OCI-LY3 (cell line): ENCODE measurements around the gene KRTAP5-10.
"Not testable (repeated sequence)": the region's sequence is repeated elsewhere in the genome, so short reads cannot be mapped to it uniquely, and the experiment has no call there.

Experiments
- EZH2phosphoT487 ChIP-seq: fragments of 200-600 bp; shearing (Covaris generic); IDR thresholded peaks from 2 replicates; pipeline ENCODE4 v1.6.1; 2018; ENCODE audit warnings: antibody characterized with exemption, mixed run types, low read depth
- TF ChIP-seq, protein P1 (sequence below): fragments of 200-600, 300-600 bp; sonication (generic); IDR thresholded peaks from 2 replicates; pipeline ENCODE4 v1.5.1; 2014; ENCODE audit warnings: antibody characterized with exemption, low read length, low read depth

DNA sequence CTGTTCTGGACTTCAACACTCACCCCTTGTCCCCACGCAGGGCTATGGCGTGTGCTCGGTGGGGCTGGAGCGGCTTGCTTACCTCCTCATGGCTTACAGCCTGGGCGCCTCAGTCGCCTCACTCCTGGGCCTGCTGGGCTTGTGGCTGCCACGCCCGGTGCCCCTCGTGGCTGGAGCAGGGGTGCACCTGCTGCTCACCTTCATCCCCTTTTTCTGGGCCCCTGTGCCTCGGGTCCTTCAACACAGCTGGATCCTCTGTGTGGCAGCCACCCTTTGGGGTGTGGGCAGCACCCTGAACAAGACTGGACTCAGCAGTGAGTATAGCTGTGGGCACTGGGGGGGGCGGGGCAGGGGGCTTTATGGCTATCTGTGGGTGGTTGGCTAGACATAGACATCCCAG, 37.9 kb downstream of the KRTAP5-10 start:
- TF ChIP-seq, protein P1, sequence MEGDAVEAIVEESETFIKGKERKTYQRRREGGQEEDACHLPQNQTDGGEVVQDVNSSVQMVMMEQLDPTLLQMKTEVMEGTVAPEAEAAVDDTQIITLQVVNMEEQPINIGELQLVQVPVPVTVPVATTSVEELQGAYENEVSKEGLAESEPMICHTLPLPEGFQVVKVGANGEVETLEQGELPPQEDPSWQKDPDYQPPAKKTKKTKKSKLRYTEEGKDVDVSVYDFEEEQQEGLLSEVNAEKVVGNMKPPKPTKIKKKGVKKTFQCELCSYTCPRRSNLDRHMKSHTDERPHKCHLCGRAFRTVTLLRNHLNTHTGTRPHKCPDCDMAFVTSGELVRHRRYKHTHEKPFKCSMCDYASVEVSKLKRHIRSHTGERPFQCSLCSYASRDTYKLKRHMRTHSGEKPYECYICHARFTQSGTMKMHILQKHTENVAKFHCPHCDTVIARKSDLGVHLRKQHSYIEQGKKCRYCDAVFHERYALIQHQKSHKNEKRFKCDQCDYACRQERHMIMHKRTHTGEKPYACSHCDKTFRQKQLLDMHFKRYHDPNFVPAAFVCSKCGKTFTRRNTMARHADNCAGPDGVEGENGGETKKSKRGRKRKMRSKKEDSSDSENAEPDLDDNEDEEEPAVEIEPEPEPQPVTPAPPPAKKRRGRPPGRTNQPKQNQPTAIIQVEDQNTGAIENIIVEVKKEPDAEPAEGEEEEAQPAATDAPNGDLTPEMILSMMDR = not testable (repeated sequence)
- TF ChIP-seq EZH2phosphoT487 = not testable (repeated sequence)
